ENCODE measurements around the gene POLL.

POLL gene

DNA sequence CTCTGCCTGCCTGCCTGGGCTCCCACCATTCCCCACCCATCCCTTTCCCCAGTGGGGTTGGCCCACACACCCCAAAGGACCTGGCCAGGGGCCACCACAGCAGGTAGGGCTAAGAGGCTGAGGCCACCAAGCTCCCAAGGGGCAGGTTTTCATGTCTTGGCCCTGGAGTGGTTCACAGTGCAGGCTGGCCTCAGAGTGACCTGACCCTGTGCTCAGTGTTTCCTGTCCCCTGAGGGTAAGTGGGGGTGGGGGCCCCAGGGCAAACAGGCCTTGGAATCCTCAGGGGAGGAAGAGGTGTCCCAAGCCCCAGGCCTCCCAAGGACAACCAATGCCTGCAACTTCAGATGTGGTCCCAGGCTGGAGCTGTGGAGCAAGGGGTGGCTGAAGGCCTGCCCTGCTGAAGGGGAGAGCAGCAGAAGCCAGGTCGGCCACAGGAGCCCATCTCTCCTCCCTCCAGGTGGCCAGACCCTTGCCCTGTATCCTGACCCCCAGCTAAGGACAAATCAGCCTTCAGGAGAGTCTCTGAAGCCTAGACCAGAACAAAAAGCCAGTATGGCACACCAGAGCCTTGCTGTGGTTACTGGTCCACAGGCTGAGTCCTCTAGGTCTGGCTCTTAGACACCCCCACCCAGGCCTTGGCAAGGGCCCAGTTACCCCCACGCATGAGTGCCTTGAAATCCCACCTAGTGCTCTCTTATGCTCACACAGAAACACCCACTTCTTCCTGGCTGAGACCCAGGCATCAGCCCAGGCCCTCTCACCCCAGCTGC is 27.6 kb downstream of the POLL start:
- DNase-seq (ENCODE audit: low spot score) = no peak

DNA sequence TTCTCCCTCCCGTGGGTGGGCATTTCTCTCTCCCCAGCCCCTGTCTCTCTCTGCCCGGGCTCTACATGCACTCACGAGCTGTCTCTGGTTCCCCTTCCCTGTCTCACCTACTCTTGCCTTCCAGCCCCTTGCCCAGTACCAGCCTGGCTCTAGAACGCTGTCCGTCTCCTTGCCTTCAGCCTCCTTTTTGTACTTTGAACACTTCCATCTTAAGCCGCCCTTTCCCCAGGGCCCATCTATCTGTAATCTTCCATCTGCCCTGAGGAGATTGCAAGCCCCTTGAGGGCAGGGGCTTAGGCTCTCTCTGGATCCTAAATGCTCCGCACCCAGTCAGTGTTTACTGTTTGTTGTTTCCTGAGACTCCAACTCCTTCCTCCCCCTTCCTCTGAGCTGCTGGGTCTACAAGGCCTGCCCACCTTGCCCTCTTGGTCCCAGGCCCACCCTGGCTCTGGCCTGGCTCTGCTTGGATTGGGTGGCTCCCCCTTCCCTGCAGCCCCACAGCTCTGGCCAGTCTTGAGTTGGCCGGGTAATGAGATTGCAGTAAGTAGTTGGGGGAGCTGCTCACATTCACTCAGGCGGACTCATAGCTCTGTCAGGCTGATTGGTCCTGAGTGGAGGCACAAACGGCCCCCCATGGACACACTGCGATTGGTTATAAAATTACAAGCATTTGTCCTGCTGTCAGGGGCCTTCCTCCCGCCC is 28.3 kb downstream of the POLL start:
- no peak for DNase-seq (ENCODE audit: low spot score)

- no peak for DNase-seq (ENCODE audit: low spot score)
Observed at GRCh38 chr10:101558671-101559595, 29.1 kb downstream of the POLL start.

DNA sequence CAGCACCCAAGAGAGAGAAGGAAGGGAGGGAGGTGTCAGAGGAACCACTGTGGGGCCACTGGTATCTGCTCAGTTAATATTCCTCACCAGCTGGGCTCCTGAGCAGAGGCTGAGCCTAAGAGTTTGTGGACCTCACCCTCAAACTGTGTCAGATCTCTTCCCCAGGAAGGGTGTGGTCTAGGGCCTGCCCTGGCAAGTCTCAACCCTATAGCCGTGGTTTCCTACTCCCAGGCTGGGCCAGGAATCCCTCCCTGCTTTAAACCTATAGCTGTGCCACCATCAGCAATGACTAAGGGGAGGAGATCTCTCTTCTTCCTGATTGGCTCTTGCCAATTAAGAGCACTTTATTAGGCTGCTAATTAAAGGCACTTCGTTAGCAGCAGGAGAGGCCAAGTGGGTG is 29.9 kb downstream of the POLL start:
- DNase-seq (ENCODE audit: low spot score) = no peak

DNA sequence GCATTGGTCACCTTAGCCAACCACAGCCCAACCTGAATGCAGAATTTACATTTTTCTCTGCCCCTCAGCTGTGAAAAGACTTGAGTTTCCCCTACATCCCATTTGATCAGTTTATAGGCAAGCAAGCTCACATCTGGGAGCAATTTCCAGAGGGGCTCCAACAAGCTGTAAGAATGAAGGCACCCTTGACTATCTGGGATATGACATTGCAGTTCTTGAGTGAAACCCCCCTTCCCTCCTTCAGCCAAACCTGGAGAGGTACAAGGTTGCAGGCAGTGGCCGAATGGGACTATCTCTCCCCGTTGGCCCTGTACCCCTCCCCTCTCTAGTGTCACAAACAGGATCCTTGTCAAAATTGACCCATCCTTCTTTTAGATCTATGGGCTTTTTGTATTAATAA is 30.5 kb downstream of the POLL start:
- DNase-seq (ENCODE audit: low spot score) = no peak

DNA sequence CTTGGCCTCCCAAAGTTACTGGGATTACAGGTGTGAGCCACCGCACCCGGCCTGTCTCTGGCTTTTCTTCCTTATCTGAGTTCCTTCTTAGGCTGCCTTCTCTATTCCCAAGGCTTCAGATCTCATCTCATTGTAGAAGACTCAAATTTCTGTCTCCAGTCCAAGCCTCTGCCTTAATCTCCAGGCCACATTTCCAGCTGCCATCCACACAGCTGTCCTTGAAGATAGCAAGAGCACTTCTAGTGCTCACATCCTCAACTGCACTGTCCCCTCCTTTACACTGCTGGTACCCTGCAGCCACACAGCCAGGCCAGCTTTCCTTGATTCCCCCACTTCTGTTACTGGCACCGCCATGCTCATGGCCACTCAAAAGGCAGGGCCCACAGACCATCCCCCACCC is 35.6 kb downstream of the POLL start:
- no peak for DNase-seq (ENCODE audit: low spot score)

GRCh38 chr10:101550965-101551364 is 37.1 kb downstream of the POLL start:
- no peak for DNase-seq (ENCODE audit: low spot score)

GRCh38 chr10:101545898-101546297 is 42.2 kb downstream of the POLL start:
- DNase-seq (ENCODE audit: low spot score) = no peak

DNA sequence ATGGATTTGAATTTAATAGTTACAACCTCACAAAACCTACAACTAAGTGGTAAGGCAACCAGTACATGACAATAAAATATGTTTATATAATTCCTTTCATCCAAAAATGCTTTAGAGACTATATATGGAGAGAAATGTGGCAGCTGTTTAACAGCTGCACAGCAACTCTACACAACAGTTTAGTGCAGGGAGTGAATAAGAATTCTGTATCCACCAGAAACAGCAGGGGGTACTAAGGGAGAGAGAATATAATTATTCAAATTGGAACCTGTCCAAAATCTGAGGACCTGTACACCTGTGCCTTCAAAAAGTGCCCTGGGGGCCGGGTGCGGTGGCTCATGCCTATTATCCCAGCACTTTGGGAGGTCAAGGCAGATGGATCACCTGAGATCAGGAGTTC is 49.6 kb downstream of the POLL start:
- DNase-seq (ENCODE audit: low spot score) = no peak

DNA sequence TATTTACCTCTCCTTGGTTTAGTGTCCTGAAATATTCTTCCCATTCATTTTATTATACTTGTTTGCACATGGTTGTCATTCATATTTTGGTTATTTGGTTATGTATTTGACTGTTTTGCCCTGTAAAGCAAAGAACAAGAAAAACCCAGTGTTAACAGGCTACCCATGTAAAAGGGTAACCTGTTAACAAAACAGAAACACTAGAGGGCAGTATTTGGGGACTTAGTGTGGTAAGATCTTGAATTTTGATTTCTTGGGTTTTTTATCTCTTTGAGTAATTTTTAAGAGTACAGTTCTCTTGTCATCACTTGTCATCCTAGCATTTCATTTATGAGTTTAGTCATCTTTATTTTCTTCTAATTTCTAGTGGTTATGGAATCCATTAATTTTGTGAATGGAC is 51.3 kb downstream of the POLL start:
- DNase-seq (ENCODE audit: low spot score) = no peak

GRCh38 chr10:101535949-101536348 is 52.1 kb downstream of the POLL start:
- no peak for DNase-seq (ENCODE audit: low spot score)

- no peak for DNase-seq (ENCODE audit: low spot score)
Observed at GRCh38 chr10:101529725-101530553, 58.1 kb downstream of the POLL start.

DNA sequence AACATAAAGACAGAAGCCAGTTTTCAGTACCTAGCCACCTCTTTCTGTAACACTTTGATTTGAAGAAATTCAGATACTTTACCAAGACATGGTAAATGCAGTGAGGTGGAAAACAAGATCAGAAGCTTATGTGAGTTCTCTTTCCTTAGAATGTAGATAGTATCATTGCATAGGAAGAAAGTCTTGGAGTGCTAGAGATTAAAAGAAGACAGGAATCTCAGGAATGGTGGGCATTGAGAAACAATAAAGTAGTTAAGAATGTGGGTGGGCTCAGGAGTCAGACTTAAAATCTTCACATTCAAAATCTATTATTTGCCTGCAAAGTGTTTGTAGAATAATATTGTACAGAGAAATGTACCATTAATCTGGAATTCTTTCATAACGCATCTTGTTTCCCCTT is 58.9 kb downstream of the POLL start:
- DNase-seq (ENCODE audit: low spot score) = no peak
